H9 (cell line): ENCODE measurements around the gene KCNJ13. TPM values are rescaled to one million over a fixed set of nuclear protein-coding genes. Genes with fewer than 3 reads are reported as not detected.

Experiments
- DNase-seq: peaks from one replicate; pipeline ENCODE4 v3.0.0-alpha.2; 2017
- H2AFZ ChIP-seq: one replicate; pipeline ENCODE4 v1.6.1; 2013; ENCODE audit warnings: mild to moderate bottlenecking, low read length, control low read depth, moderate library complexity
- H2AK5ac ChIP-seq: 2 replicates; pipeline ENCODE4 v1.6.1; 2013; ENCODE audit warnings: low read length, control low read depth, mixed read lengths; ENCODE audit not compliant: insufficient read length
- H2BK120ac ChIP-seq: one replicate; pipeline ENCODE4 v1.6.1; 2013; ENCODE audit warnings: low read depth, mild to moderate bottlenecking, low read length, control low read depth, inconsistent platforms; ENCODE audit not compliant: poor library complexity, severe bottlenecking
- H2BK12ac ChIP-seq: 2 replicates; pipeline ENCODE4 v1.6.1; 2013; ENCODE audit warnings: low read length, control low read depth, mixed read lengths, low read depth; ENCODE audit not compliant: insufficient read length
- H2BK15ac ChIP-seq: 2 replicates; pipeline ENCODE4 v1.6.1; 2013; ENCODE audit warnings: low read depth, low read length, control low read depth
- H2BK20ac ChIP-seq: one replicate; pipeline ENCODE4 v1.6.1; 2013; ENCODE audit warnings: low read depth, mild to moderate bottlenecking, low read length, control low read depth, inconsistent platforms; ENCODE audit not compliant: poor library complexity, severe bottlenecking
- H2BK5ac ChIP-seq: 2 replicates; pipeline ENCODE4 v1.6.1; 2013; ENCODE audit warnings: low read length, control low read depth, mixed read lengths; ENCODE audit not compliant: insufficient read length
- H3K14ac ChIP-seq: 2 replicates; pipeline ENCODE4 v1.6.1; 2013; ENCODE audit warnings: low read length, control low read depth; ENCODE audit not compliant: insufficient read depth
- H3K18ac ChIP-seq: 2 replicates; pipeline ENCODE4 v1.6.1; 2013; ENCODE audit warnings: low read depth, mild to moderate bottlenecking, mixed read lengths, low read length, control low read depth; ENCODE audit not compliant: insufficient read length
- H3K23ac ChIP-seq: 2 replicates; pipeline ENCODE4 v1.6.1; 2013; ENCODE audit warnings: low read length, control low read depth, mixed read lengths, low read depth; ENCODE audit not compliant: insufficient read length
- H3K23me2 ChIP-seq: 2 replicates; pipeline ENCODE4 v1.6.1; 2013; ENCODE audit warnings: low read depth, mild to moderate bottlenecking, mixed read lengths, low read length, control low read depth; ENCODE audit not compliant: insufficient read length, poor library complexity, severe bottlenecking
- H3K27ac ChIP-seq: 2 replicates; pipeline ENCODE4 v1.5.1; 2013; ENCODE audit warnings: low read length, control low read depth, mixed read lengths, low read depth; ENCODE audit not compliant: insufficient read length
- H3K27me3 ChIP-seq: 2 replicates; pipeline ENCODE4 v1.6.1; 2013; ENCODE audit warnings: low read length, control low read depth, inconsistent platforms; ENCODE audit not compliant: insufficient read depth
- H3K4ac ChIP-seq: 2 replicates; pipeline ENCODE4 v1.6.1; 2013; ENCODE audit warnings: low read depth, mild to moderate bottlenecking, control low read depth, inconsistent platforms, low read length, moderate library complexity
- H3K4me1 ChIP-seq: 2 replicates; pipeline ENCODE4 v1.6.1; 2013; ENCODE audit warnings: low read length, control low read depth, inconsistent platforms; ENCODE audit not compliant: insufficient read depth
- H3K4me2 ChIP-seq: 2 replicates; pipeline ENCODE4 v1.6.1; 2013; ENCODE audit warnings: low read length, control low read depth, mixed read lengths; ENCODE audit not compliant: insufficient read length, insufficient read depth
- H3K56ac ChIP-seq: 2 replicates; pipeline ENCODE4 v1.6.1; 2013; ENCODE audit warnings: low read depth, mild to moderate bottlenecking, mixed read lengths, low read length, control low read depth; ENCODE audit not compliant: insufficient read length
- H3K79me1 ChIP-seq: 2 replicates; pipeline ENCODE4 v1.6.1; 2013; ENCODE audit warnings: low read depth, mild to moderate bottlenecking, moderate library complexity, low read length, control low read depth, inconsistent platforms; ENCODE audit not compliant: insufficient read depth, poor library complexity, severe bottlenecking
- H3K79me2 ChIP-seq: 2 replicates; pipeline ENCODE4 v1.6.1; 2013; ENCODE audit warnings: low read length, control low read depth, inconsistent platforms; ENCODE audit not compliant: insufficient read depth
- H3K9ac ChIP-seq: 2 replicates; pipeline ENCODE4 v1.6.1; 2013; ENCODE audit warnings: low read length, control low read depth, mixed read lengths; ENCODE audit not compliant: insufficient read length; ENCODE audit errors: extremely low read depth
- H3K9me3 ChIP-seq: one replicate; pipeline ENCODE4 v1.6.1; 2013; ENCODE audit warnings: low read depth, low read length, inconsistent platforms; ENCODE audit not compliant: control insufficient read depth
- H3T11ph ChIP-seq: one replicate; pipeline ENCODE4 v1.6.1; 2013; ENCODE audit warnings: mild to moderate bottlenecking, low read length, control low read depth, inconsistent platforms
- H4K20me1 ChIP-seq: one replicate; pipeline ENCODE4 v1.6.1; 2013; ENCODE audit not compliant: control insufficient read depth, insufficient read length, insufficient read depth
- H4K5ac ChIP-seq: 2 replicates; pipeline ENCODE4 v1.6.1; 2013; ENCODE audit warnings: low read depth, mild to moderate bottlenecking, mixed read lengths, low read length, control low read depth; ENCODE audit not compliant: insufficient read length
- H4K8ac ChIP-seq: replicated peaks from 2 replicates; pipeline ENCODE4 v1.6.1; 2013; ENCODE audit warnings: low read length, control low read depth, mixed read lengths, low read depth; ENCODE audit not compliant: insufficient read length
- H4K91ac ChIP-seq: 2 replicates; pipeline ENCODE4 v1.6.1; 2013; ENCODE audit warnings: low read depth, mild to moderate bottlenecking, moderate library complexity, mixed read lengths, low read length, control low read depth; ENCODE audit not compliant: insufficient read length
- H3K27ac Mint-ChIP-seq, 3 experiments: 2 replicates in 2 of 3; 3 replicates in 1 of 3; pipeline ENCODE4 v1.8.0; 2020 to 2021; ENCODE audit warnings: mixed read lengths in 3 of 3, mild to moderate bottlenecking in 1 of 3, moderate library complexity in 1 of 3
- H3K27me3 Mint-ChIP-seq: 2 replicates; pipeline ENCODE4 v1.8.0; 2021; ENCODE audit warnings: low read depth, mild to moderate bottlenecking, moderate library complexity, mixed read lengths
- H3K36me3 Mint-ChIP-seq, 3 experiments: 2 replicates in 2 of 3; 3 replicates in 1 of 3; pipeline ENCODE4 v1.8.0; 2020 to 2021; ENCODE audit warnings: low read depth in 3 of 3, mixed read lengths in 3 of 3; ENCODE audit not compliant: insufficient read depth in 1 of 3
- H3K4me1 Mint-ChIP-seq, 2 experiments: 2 replicates each; pipeline ENCODE4 v1.8.0; 2020; ENCODE audit warnings: mixed read lengths in 2 of 2
- H3K4me3 Mint-ChIP-seq, 2 experiments: 2 replicates in 1 of 2; 3 replicates in 1 of 2; pipeline ENCODE4 v1.8.0; 2020 to 2021; ENCODE audit warnings: mild to moderate bottlenecking in 2 of 2, mixed read lengths in 2 of 2, moderate library complexity in 1 of 2
- H3K9me3 Mint-ChIP-seq, 2 experiments: 2 replicates in 1 of 2; 3 replicates in 1 of 2; pipeline ENCODE4 v1.8.0; 2020; ENCODE audit warnings: mild to moderate bottlenecking in 2 of 2, mixed read lengths in 2 of 2, moderate library complexity in 1 of 2
- total RNA-seq: library from RNA; stranded (reverse); gene quantifications from 2 replicates; pipeline ENCODE4 v1.2.1, GENCODE V29; 2021
- TF ChIP-seq, protein P1 (sequence below): fragments of 200-600 bp; sonication (generic); conservative IDR thresholded peaks from 3 replicates; pipeline ENCODE4 v1.8.0; 2021; ENCODE audit warnings: antibody characterized with exemption, mild to moderate bottlenecking

The KCNJ13 gene
- total RNA-seq, 1 experiment from 2014 or later, result not detected

DNA sequence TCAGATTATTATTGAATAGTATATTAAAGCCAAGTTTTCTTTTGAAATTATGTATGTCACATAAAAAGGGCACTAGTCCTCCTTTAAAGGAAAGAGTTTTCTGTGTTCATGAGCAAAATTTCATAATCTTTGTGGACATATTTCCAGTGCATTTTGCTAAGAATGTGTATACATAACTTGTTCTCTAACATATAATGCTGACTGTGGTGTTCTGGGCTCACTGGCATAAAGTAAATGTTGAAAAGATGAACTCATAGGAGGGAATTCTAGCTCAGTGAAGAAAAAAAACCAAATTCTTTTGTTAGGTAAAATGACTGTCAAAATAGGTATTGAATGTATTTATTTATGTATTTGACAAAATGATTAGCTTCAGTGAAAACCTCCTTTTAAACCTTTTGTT lies 6.2 kb downstream of the KCNJ13 start:
- no peaks in the 10 kb centered on the region for H3K9me3 Mint-ChIP-seq
- Histone ChIP-seq H3K79me1 (no peaks in the 10 kb centered on the region), H3K9me3 (no peaks in the 10 kb centered on the region), H3K79me2 (no peaks in the 10 kb centered on the region), H3K56ac (no peak overlapping the region), H3K18ac (no peak overlapping the region), H2AFZ (no peak overlapping the region), H2BK15ac (no peak overlapping the region), H3K14ac (no peak overlapping the region), H3T11ph (no peak overlapping the region), H2BK12ac (no peak overlapping the region), H2BK120ac (no peak overlapping the region), H3K9ac (no peak overlapping the region), H4K20me1 (no peaks in the 10 kb centered on the region), H4K91ac (no peak overlapping the region), H4K8ac (no peak overlapping the region), H2BK20ac (no peak overlapping the region), H3K23me2 (no peaks in the 10 kb centered on the region), H3K27ac (no peak overlapping the region), H4K5ac (no peak overlapping the region), H3K4ac (no peak overlapping the region), H3K4me1 (no peaks in the 10 kb centered on the region), H3K23ac (no peak overlapping the region), H2AK5ac (no peak overlapping the region), H2BK5ac (no peak overlapping the region), H3K4me2 (no peak overlapping the region), H3K27me3 (no peaks in the 10 kb centered on the region)
- H3K27me3 Mint-ChIP-seq, result no peaks in the 10 kb centered on the region
- H3K4me3 Mint-ChIP-seq, result no peak overlapping the region
- H3K27ac Mint-ChIP-seq, result no peak overlapping the region
- peaks cover 0 to 2% of the 10 kb centered on the region in 2 experiments; a peak in 1 of 4 replicates for H3K4me1 Mint-ChIP-seq
- H3K36me3 Mint-ChIP-seq, result peaks cover 7 to 30% (median 18%) of the 10 kb centered on the region in 3 experiments; a peak in 6 of 7 replicates
- TF ChIP-seq, protein P1, sequence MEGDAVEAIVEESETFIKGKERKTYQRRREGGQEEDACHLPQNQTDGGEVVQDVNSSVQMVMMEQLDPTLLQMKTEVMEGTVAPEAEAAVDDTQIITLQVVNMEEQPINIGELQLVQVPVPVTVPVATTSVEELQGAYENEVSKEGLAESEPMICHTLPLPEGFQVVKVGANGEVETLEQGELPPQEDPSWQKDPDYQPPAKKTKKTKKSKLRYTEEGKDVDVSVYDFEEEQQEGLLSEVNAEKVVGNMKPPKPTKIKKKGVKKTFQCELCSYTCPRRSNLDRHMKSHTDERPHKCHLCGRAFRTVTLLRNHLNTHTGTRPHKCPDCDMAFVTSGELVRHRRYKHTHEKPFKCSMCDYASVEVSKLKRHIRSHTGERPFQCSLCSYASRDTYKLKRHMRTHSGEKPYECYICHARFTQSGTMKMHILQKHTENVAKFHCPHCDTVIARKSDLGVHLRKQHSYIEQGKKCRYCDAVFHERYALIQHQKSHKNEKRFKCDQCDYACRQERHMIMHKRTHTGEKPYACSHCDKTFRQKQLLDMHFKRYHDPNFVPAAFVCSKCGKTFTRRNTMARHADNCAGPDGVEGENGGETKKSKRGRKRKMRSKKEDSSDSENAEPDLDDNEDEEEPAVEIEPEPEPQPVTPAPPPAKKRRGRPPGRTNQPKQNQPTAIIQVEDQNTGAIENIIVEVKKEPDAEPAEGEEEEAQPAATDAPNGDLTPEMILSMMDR, result no peak
- DNase-seq, result no peak
